Calu3 (cell line): ENCODE measurements around the gene HOXB1. TPM values are rescaled to one million over a fixed set of nuclear protein-coding genes. Genes with fewer than 3 reads are reported as not detected.

ENCODE experiments used
- BruUV-seq: library from RNA; stranded (reverse); fragments of 400-500 nt; replicated peaks from 2 replicates; lab custom pipeline; 2021; lab: Mats Ljungman, UMichigan
- CTCF ChIA-PET: fragments of 300-600 bp; sonication (Branson Sonifier 250); formaldehyde crosslinking; loops from one replicate; lab custom pipeline; 2022; ENCODE audit warnings: antibody characterized with exemption; lab: Charles Lee
- DNase-seq: peaks from one replicate; pipeline ENCODE4 v3.0.0; 2022
- H3K27ac Mint-ChIP-seq: one replicate; pipeline ENCODE4 v1.8.0; 2022; ENCODE audit warnings: mixed read lengths; ENCODE audit not compliant: unreplicated experiment
- H3K27me3 Mint-ChIP-seq: one replicate; pipeline ENCODE4 v1.8.0; 2022; ENCODE audit warnings: mixed read lengths; ENCODE audit not compliant: unreplicated experiment
- H3K36me3 Mint-ChIP-seq: one replicate; pipeline ENCODE4 v1.8.0; 2022; ENCODE audit warnings: mild to moderate bottlenecking, moderate library complexity, mixed read lengths; ENCODE audit not compliant: insufficient read depth, unreplicated experiment
- H3K4me1 Mint-ChIP-seq: one replicate; pipeline ENCODE4 v1.8.0; 2022; ENCODE audit warnings: mild to moderate bottlenecking, low read depth, mixed read lengths; ENCODE audit not compliant: unreplicated experiment
- H3K4me3 Mint-ChIP-seq: one replicate; pipeline ENCODE4 v1.8.0; 2022; ENCODE audit warnings: mild to moderate bottlenecking, low read depth, moderate library complexity, mixed read lengths; ENCODE audit not compliant: unreplicated experiment
- H3K9me3 Mint-ChIP-seq: one replicate; pipeline ENCODE4 v1.8.0; 2022; ENCODE audit warnings: low read depth, mixed read lengths; ENCODE audit not compliant: unreplicated experiment
- CTCF ChIP-seq: fragments of 200-600 bp; IDR thresholded peaks from one replicate; pipeline ENCODE4 v1.8.0; 2022; ENCODE audit warnings: antibody characterized with exemption; ENCODE audit not compliant: unreplicated experiment
- intact Hi-C: fragments of 100-400 bp; cut with micrococcal nuclease; formaldehyde crosslinking; loops from one replicate; pipeline ENCODE4 v1.10.0; 2022; ENCODE audit not compliant: unreplicated experiment
- total RNA-seq: library from RNA; stranded (reverse); gene quantifications from 2 replicates; pipeline ENCODE4 v1.2.3, GENCODE V29; 2022

Gene HOXB1
- total RNA-seq, 1 experiment from 2014 or later, result not detected

GRCh38 chr17:48545022-48545375, 14.2 kb upstream of the HOXB1 start, which contains the start of gene HOXB2:
TSS of gene HOXB2 (minus strand) at chr17:48545109. CDS start at chr17:48544911, 198 bp downstream.
- intact Hi-C loops, result no loop called here
- peaks cover 56% of the 10 kb centered on the region for H3K27me3 Mint-ChIP-seq
- no peaks in the 10 kb centered on the region for H3K9me3 Mint-ChIP-seq
- TF ChIP-seq CTCF, result no peak
- no TSS peak for BruUV-seq
- peak within 1 kb of the TSS; percentile 83 for H3K27ac Mint-ChIP-seq
- DNase-seq, result no peak
- H3K36me3 Mint-ChIP-seq, result peaks cover 82% of the 10 kb centered on the region
- peak within 1 kb of the TSS; percentile 68 for H3K4me3 Mint-ChIP-seq
- peaks cover 31% of the 10 kb centered on the region for H3K4me1 Mint-ChIP-seq
- CTCF ChIA-PET, result no interaction called here

- Mint-ChIP-seq H3K4me3 (peak overlapping the region; percentile 68), H3K4me1 (peaks cover 31% of the 10 kb centered on the region), H3K27me3 (peaks cover 56% of the 10 kb centered on the region), H3K36me3 (peaks cover 77% of the 10 kb centered on the region), H3K9me3 (no peaks in the 10 kb centered on the region), H3K27ac (peak overlapping the region; percentile 83)
- TSS peak; percentile 28 for BruUV-seq
- DNase-seq, result peak; percentile 70
- intact Hi-C loops, result loop anchor here (5.0 kb wide), 3 partner anchors 33 to 52 kb away; partner anchors contain the start of gene HOXB4
- no peak for TF ChIP-seq CTCF
- CTCF ChIA-PET, result interaction anchor here (0.6 to 1.2 kb wide), 4 partner anchors 72 to 715 kb away, joined by 3 to 6 read pairs (median 4); no protein-coding TSS in a partner anchor
Measured at GRCh38 chr17:48544349-48545021, 13.7 kb upstream of the HOXB1 start.

- no peaks in the 10 kb centered on the region for H3K9me3 Mint-ChIP-seq
- H3K36me3 Mint-ChIP-seq, result peaks cover 72% of the 10 kb centered on the region
- no peak for TF ChIP-seq CTCF
- H3K27me3 Mint-ChIP-seq, result peaks cover 56% of the 10 kb centered on the region
- DNase-seq, result no peak
- peak overlapping the region; percentile 83 for H3K27ac Mint-ChIP-seq
- no TSS peak for BruUV-seq
- H3K4me3 Mint-ChIP-seq, result peak overlapping the region; percentile 68
- CTCF ChIA-PET, result interaction anchor here (0.6 to 1.2 kb wide), 6 partner anchors 12 to 716 kb away, joined by 3 to 6 read pairs (median 4); no protein-coding TSS in a partner anchor
- H3K4me1 Mint-ChIP-seq, result peaks cover 31% of the 10 kb centered on the region
- intact Hi-C loops, result loop anchor here (5.0 kb wide), 3 partner anchors 33 to 52 kb away; partner anchors contain the start of gene HOXB4
Measured at GRCh38 chr17:48543854-48544348, 13.1 kb upstream of the HOXB1 start.

- CTCF ChIA-PET, result interaction anchor here (0.6 to 2.2 kb wide), 7 partner anchors 12 to 717 kb away, joined by 3 to 6 read pairs (median 5); no protein-coding TSS in a partner anchor
Measured at GRCh38 chr17:48543107-48543853, 12.5 kb upstream of the HOXB1 start.

More at GRCh38 chr17:48543107-48543853, 12.5 kb upstream of the HOXB1 start:
- peak; percentile 74 for DNase-seq
- Mint-ChIP-seq H3K27me3 (peaks cover 56% of the 10 kb centered on the region), H3K27ac (peak overlapping the region; percentile 83), H3K9me3 (no peaks in the 10 kb centered on the region), H3K36me3 (peaks cover 66% of the 10 kb centered on the region), H3K4me1 (peaks cover 31% of the 10 kb centered on the region), H3K4me3 (peak overlapping the region; percentile 68)
- no peak for TF ChIP-seq CTCF
- no TSS peak for BruUV-seq
- intact Hi-C loops, result loop anchor here (5.0 kb wide), 3 partner anchors 34 to 51 kb away; partner anchors contain the start of gene HOXB4
